Lung (tissue), 12 donors: ENCODE results near the gene COX7A2. TPM values are rescaled to one million over a fixed set of nuclear protein-coding genes. Genes with fewer than 3 reads are reported as not detected.

Experiments
- ATAC-seq: fragments of 200-7000 bp; cut with Tn5 transposase; one replicate; pipeline ENCODE4 v1.9.1; 2020; ENCODE audit warnings: moderate number of reproducible peaks; ENCODE audit not compliant: insufficient read depth, low FRiP score
- DNase-seq, 3 donors: peaks; one replicate each; pipeline ENCODE4 v3.0.0-alpha.2; 2013 to 2017
- H3K27ac ChIP-seq, 2 donors: one replicate each; pipeline ENCODE4 v1.5.1; 2013; ENCODE audit warnings: mild to moderate bottlenecking in 2 of 2, moderate library complexity in 2 of 2, control low read depth in 1 of 2, inconsistent platforms in 1 of 2, low read depth in 1 of 2, low read length in 1 of 2
- H3K27me3 ChIP-seq, 3 donors: one replicate each; pipeline ENCODE4 v1.5.1; 2013; ENCODE audit warnings: low read length in 2 of 3; ENCODE audit not compliant: control insufficient read depth in 3 of 3, insufficient read depth in 3 of 3
- H3K36me3 ChIP-seq, 4 donors: one replicate each; pipeline ENCODE4 v1.5.1; 2013; ENCODE audit warnings: low read length in 4 of 4, mild to moderate bottlenecking in 1 of 4, moderate library complexity in 1 of 4; ENCODE audit not compliant: control insufficient read depth in 4 of 4, insufficient read depth in 4 of 4
- H3K4me1 ChIP-seq, 5 donors: one replicate each; pipeline ENCODE4 v1.5.1; 2013; ENCODE audit warnings: low read length in 5 of 5, mild to moderate bottlenecking in 2 of 5, moderate library complexity in 1 of 5; ENCODE audit not compliant: control insufficient read depth in 5 of 5, insufficient read depth in 5 of 5
- H3K4me3 ChIP-seq: one replicate; pipeline ENCODE4 v1.5.1; 2013; ENCODE audit warnings: mild to moderate bottlenecking, control low read depth, moderate library complexity
- H3K9ac ChIP-seq, 2 donors: one replicate each; pipeline ENCODE4 v1.5.1; 2013; ENCODE audit warnings: low read length in 2 of 2, control low read depth in 1 of 2; ENCODE audit not compliant: insufficient read depth in 1 of 2
- H3K9me3 ChIP-seq, 4 donors: one replicate each; pipeline ENCODE4 v1.5.1; 2013; ENCODE audit warnings: low read length in 3 of 4, mild to moderate bottlenecking in 1 of 4, moderate library complexity in 1 of 4; ENCODE audit not compliant: control insufficient read depth in 4 of 4, insufficient read depth in 3 of 4
- WGBS, 2 donors: extraction: QIAGEN DNeasy Blood & Tissue Kit; methylation state at CpG; one replicate each; pipeline ENCODE4 v1.1.7; 2013; 5-methylcytosine and 5-hydroxymethylcytosine counted together
- polyA plus RNA-seq, 2 donors: library from polyadenylated mRNA; stranded (reverse); fragments of 200-250 nt; gene quantifications; one replicate each; pipeline ENCODE4 v1.2.1, GENCODE V29; 2013
- total RNA-seq, 2 donors: library from RNA; depleted of rRNA in 1 of 2; stranded (reverse); fragments of >200 nt in 1 of 2; gene quantifications; one replicate each; pipeline ENCODE4 v1.2.1, GENCODE V29; 2014 to 2021
- TF ChIP-seq, protein P1 (sequence below): IDR thresholded peaks from 2 replicates; pipeline ENCODE4 v1.5.1; 2012; ENCODE audit warnings: mild to moderate bottlenecking; ENCODE audit errors: control extremely low read depth, extremely low read depth
- donor health status: control.
- donor health status: control.
- donor health status: Bipolar disorder and iron deficiency.
- donor health status: healthy.
- donor health status: DM: yes; HTN: yes; CAD: no.

The COX7A2 gene
- total and polyA plus RNA-seq, 4 donors, result 43.1 to 557 (median 398) TPM

DNA sequence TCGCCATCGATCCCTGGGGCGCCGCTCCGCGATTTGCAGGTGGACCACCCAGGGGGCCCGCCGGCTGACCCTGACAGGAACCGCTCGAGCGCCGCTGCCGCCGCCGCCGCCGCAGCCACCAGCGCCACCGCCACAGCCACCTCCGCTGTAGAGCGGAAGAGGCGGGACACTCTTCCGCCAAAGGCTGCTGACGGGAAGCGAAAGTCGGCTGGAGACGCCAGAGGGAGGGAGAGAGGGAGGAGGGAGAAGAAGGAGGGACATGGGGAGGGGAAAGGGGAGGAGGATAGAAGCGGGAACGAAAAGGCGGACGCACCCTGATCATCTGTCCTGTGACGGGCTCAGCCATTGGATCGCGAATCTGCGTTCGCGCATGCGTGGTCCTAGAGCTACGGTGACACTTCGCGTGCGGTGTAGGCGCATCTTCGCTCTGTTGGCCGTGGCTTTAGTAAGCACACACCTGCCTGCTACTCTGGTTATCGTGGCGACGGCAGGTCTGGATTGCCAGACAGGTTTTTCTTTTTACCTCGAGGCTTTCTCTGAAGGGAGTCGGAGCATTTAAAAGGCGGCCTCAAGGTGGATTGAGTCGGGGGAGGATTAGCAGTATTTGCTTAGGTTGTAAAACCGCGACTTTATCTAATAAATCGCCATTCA, 41.2 kb upstream of the COX7A2 start, which contains the start of gene TMEM30A:
Gene TMEM30A, minus strand, starts transcription at position 161 of the 651 bp plus-strand sequence. Its CDS starts 154 bp downstream, at position 7.
- Histone ChIP-seq H3K27me3 (no peaks in the 10 kb centered on the region), H3K9ac (peak within 1 kb of the TSS; percentile 90 to 93), H3K4me3 (peak within 1 kb of the TSS; percentile 90), H3K36me3 (peaks cover 0 to 4% (median 1%) of the 10 kb centered on the region in 4 donors), H3K27ac (peak within 1 kb of the TSS; percentile 85 to 93), H3K9me3 (no peaks in the 10 kb centered on the region), H3K4me1 (peaks cover 0 to 32% (median 6%) of the 10 kb centered on the region in 5 donors)
- peak; percentile 98 to 100 (median 99) for DNase-seq
- TF ChIP-seq, protein P1, sequence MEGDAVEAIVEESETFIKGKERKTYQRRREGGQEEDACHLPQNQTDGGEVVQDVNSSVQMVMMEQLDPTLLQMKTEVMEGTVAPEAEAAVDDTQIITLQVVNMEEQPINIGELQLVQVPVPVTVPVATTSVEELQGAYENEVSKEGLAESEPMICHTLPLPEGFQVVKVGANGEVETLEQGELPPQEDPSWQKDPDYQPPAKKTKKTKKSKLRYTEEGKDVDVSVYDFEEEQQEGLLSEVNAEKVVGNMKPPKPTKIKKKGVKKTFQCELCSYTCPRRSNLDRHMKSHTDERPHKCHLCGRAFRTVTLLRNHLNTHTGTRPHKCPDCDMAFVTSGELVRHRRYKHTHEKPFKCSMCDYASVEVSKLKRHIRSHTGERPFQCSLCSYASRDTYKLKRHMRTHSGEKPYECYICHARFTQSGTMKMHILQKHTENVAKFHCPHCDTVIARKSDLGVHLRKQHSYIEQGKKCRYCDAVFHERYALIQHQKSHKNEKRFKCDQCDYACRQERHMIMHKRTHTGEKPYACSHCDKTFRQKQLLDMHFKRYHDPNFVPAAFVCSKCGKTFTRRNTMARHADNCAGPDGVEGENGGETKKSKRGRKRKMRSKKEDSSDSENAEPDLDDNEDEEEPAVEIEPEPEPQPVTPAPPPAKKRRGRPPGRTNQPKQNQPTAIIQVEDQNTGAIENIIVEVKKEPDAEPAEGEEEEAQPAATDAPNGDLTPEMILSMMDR, result no peak
- WGBS, 2 donors, result 0% methylated on average over 51 to 55 of the region's 55 CpGs
- peak; percentile 98 for ATAC-seq

DNA sequence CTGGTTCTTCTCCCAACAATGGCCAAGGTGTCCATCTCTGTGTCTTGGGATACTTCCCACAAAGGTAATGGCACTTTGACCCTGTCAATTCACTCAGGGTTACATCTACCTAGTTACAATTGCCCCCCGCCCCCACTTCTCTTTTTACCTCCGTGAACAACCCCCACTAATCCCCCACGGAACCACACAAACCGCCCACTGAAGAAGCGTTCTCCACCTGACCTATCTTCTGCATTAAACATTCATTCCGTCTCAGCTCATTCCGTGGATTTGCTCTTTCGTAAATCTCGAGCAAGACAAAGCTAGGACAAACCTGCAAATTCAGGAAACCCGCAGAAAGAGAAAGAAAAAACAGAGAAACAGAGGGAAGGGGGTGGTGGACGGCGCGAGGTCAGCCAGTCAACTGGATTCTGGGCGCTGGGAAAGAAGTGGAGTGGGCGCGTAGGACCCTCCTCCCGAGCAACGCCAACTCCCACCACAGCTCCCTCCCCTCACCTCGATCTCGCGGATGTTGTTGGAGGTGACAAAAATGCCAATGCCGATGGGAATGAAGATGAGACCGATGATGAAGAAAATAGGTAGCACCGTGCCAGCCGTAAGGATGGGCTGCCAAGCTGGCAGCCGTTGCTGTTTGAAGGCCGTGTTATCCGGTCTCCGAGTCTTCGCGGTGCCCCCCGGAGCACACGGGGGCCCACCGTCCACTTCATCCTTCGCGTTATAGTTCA, 40.5 kb upstream of the COX7A2 start:
- Histone ChIP-seq H3K27me3 (no peaks in the 10 kb centered on the region), H3K36me3 (peaks cover 0 to 4% (median 1%) of the 10 kb centered on the region in 4 donors), H3K9ac (peak overlapping the region; percentile 79 to 93), H3K4me1 (peaks cover 0 to 39% (median 8%) of the 10 kb centered on the region in 5 donors), H3K27ac (peak overlapping the region; percentile 85 to 93), H3K4me3 (peak overlapping the region; percentile 90), H3K9me3 (no peaks in the 10 kb centered on the region)
- TF ChIP-seq, protein P1, result no peak
- DNase-seq (peak; percentile 65 to 83 (median 82)), ATAC-seq (peak; percentile 5)
- WGBS, 2 donors, result 0 to 1% methylated on average over 36 of the region's 36 CpGs

DNA sequence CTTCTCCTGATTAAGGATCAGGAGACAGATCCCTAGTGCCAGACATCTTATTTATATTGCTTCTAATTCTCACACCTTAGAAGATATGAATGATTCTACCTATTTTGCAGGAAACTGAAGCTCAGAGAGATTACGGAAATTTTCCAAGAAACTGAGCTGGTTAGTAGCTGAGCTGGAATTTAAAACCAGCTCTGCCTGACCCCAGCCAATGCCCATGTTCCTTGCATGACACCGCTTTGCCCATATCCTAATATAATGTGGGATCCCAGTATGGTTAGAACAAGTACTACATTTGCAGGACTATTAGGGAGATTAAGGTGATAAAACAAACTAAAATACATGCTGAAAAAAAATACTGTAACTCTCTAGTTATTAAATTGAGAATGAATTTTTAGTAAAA, 39.1 kb upstream of the COX7A2 start:
- TF ChIP-seq, protein P1, result no peak
- DNase-seq (no peak), ATAC-seq (no peak)
- H3K4me1 ChIP-seq, result peaks cover 0 to 48% (median 19%) of the 10 kb centered on the region in 5 donors
- H3K9ac ChIP-seq, result peak overlapping the region in 1 of 2 donors; percentile 73
- no peak overlapping the region for H3K27ac ChIP-seq
- no peaks in the 10 kb centered on the region for H3K27me3 ChIP-seq
- H3K4me3 ChIP-seq, result no peak overlapping the region
- 70 to 73% methylated on average over 2 of the region's 2 CpGs for WGBS, 2 donors
- H3K9me3 ChIP-seq, result no peaks in the 10 kb centered on the region
- peaks cover 0 to 4% (median 0%) of the 10 kb centered on the region in 4 donors for H3K36me3 ChIP-seq
